Stimulated activated naive CD8-positive, alpha-beta T cell treated with anti-CD3 and anti-CD28 coated beads, Interleukin-15, Interleukin-2, amounts not matched to agents 100 ng/mL and 50 ng/mL, for 24 hours (primary cell): ENCODE results near the gene TPM1.
A peak's percentile ranks its signal among the peaks of the same experiment; 100 is the strongest.

ENCODE experiments used
- H3K27ac Mint-ChIP-seq: one replicate; pipeline ENCODE4 v1.8.0; 2021; ENCODE audit warnings: mild to moderate bottlenecking, mixed read lengths
- H3K27me3 Mint-ChIP-seq: one replicate; pipeline ENCODE4 v1.8.0; 2021; ENCODE audit warnings: mixed read lengths
- H3K36me3 Mint-ChIP-seq: one replicate; pipeline ENCODE4 v1.8.0; 2021; ENCODE audit warnings: low read depth, mixed read lengths
- H3K4me1 Mint-ChIP-seq: one replicate; pipeline ENCODE4 v1.8.0; 2021; ENCODE audit warnings: low read depth, mixed read lengths
- H3K4me3 Mint-ChIP-seq: one replicate; pipeline ENCODE4 v1.8.0; 2021; ENCODE audit warnings: mild to moderate bottlenecking, mixed read lengths
- H3K9me3 Mint-ChIP-seq: one replicate; pipeline ENCODE4 v1.8.0; 2021; ENCODE audit warnings: mixed read lengths

TPM1 gene

DNA sequence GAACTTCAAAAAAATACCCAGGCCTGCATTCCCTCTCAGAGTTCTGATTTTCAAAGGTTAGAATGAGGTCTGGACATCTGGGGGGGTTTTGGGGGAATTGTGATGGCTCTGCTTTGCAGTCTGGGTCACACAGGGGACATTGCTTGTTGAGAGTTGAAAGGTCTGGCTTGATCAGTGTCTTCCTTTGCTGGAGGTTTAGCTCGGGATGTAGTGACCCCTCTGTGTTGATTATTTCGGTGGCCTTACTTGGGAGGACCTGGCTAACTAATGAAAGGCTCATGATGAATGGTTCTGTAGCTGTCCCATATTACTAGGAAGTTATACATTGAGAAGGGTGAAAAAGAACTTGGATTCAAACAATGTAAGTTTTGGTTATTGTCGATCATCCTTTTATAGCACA, 23.7 kb downstream of the TPM1 start:
- H3K4me1 Mint-ChIP-seq, result no peaks in the 10 kb centered on the region
- H3K9me3 Mint-ChIP-seq, result no peaks in the 10 kb centered on the region
- H3K27ac Mint-ChIP-seq, result no peak overlapping the region
- peaks cover 27% of the 10 kb centered on the region for H3K36me3 Mint-ChIP-seq
- H3K27me3 Mint-ChIP-seq, result no peaks in the 10 kb centered on the region
- no peak overlapping the region for H3K4me3 Mint-ChIP-seq

- no peaks in the 10 kb centered on the region for H3K4me1 Mint-ChIP-seq
- no peak overlapping the region for H3K27ac Mint-ChIP-seq
Measured at GRCh38 chr15:63067306-63067705, 24.8 kb downstream of the TPM1 start.

DNA sequence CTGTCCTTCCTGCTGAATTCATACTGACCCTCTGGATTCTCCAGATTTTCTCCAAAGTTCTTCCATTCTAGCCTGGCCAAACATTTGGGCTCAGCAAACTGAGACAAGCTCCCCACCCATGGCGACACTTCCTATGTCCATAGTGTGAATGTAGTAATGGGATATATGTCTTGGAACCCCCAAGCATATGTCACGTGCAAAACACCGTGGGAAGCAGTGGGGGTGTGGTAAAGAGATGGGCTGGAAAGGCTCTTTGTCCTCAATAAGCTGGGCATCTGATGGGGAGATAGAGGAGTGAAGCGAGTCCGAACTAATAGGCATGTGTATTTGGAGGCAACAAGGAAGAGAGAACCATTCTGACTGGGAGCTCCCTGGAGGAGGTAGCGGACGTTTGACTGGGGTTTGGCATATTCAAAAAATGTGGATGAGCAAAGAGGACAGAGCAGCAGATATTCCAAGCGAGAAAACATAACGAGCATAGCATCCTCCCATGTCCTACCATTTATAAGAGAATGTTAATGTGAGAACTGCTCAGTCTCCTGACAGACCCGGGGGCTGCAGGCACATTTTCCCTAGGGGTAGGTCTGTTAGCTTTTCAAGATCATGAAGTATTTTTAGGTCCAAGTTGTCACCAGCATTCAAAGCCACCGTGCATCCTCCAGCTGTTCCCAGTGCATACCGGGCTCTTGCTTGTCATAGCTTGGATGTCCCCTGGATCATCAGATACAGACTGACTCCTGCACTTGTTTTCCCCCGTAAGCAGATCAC, 25.6 kb downstream of the TPM1 start:
- H3K4me3 Mint-ChIP-seq, result no peak overlapping the region
- no peak overlapping the region for H3K27ac Mint-ChIP-seq
- no peaks in the 10 kb centered on the region for H3K4me1 Mint-ChIP-seq
- no peaks in the 10 kb centered on the region for H3K9me3 Mint-ChIP-seq
- H3K27me3 Mint-ChIP-seq, result no peaks in the 10 kb centered on the region
- H3K36me3 Mint-ChIP-seq, result peaks cover 18% of the 10 kb centered on the region

More at GRCh38 chr15:63067306-63067705, 24.8 kb downstream of the TPM1 start:
- Mint-ChIP-seq H3K9me3 (no peaks in the 10 kb centered on the region), H3K27me3 (no peaks in the 10 kb centered on the region), H3K36me3 (peaks cover 22% of the 10 kb centered on the region), H3K4me3 (no peak overlapping the region)

DNA sequence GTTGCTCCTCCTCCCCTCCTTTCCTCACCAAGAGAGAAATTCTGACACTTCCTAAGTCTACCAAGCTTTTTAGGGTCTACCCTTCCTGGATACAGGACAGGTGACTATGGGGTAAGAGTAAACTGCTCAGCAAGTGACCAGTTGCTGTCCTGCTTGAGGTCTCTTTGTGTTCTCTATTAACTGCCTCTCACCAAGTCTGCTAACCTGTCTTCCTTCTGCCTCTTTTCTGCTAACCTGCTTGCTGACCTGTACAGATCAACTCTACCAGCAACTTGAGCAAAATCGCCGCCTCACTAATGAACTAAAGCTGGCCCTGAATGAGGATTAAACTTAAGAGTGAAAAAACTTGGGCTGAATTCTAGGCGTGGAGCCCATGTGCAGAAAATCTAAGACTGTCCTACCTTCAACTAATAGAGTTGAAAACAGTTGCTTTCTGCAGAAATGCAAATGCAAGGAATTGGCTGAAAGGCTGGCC, 27.1 kb downstream of the TPM1 start:
- H3K4me3 Mint-ChIP-seq, result no peak overlapping the region
- no peaks in the 10 kb centered on the region for H3K27me3 Mint-ChIP-seq
- peaks cover 13% of the 10 kb centered on the region for H3K36me3 Mint-ChIP-seq
- no peaks in the 10 kb centered on the region for H3K9me3 Mint-ChIP-seq
- no peak overlapping the region for H3K27ac Mint-ChIP-seq
- no peaks in the 10 kb centered on the region for H3K4me1 Mint-ChIP-seq

DNA sequence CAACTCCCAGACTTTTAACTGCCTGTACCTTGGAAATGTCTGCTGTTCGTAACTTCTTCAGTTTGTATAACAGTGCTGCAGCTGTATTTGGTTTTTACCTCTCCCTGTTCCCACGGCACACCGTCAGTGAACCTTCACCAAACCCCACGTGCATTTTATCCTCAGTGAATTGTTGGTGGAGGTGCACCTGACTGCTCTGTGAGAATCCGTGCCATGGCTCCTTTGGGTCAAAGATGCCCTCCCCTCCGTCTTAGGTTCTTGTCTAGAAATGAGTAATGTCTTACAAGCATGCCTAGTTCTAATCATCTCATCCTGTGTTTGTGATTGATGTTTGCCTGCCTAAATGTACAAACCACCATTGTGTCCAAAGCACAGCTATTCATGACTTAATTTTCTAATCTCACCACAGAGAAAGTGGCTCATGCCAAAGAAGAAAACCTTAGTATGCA, 28.2 kb downstream of the TPM1 start:
- H3K9me3 Mint-ChIP-seq, result no peaks in the 10 kb centered on the region

GRCh38 chr15:63071288-63071909, 28.9 kb downstream of the TPM1 start:
- no peak overlapping the region for H3K27ac Mint-ChIP-seq
- H3K4me1 Mint-ChIP-seq, result no peaks in the 10 kb centered on the region
- no peaks in the 10 kb centered on the region for H3K9me3 Mint-ChIP-seq
- H3K27me3 Mint-ChIP-seq, result no peaks in the 10 kb centered on the region
- peaks cover 13% of the 10 kb centered on the region for H3K36me3 Mint-ChIP-seq
- H3K4me3 Mint-ChIP-seq, result no peak overlapping the region

More for the DNA sequence above, 28.2 kb downstream of the TPM1 start:
- Mint-ChIP-seq H3K4me1 (no peaks in the 10 kb centered on the region), H3K27me3 (no peaks in the 10 kb centered on the region), H3K36me3 (peaks cover 13% of the 10 kb centered on the region), H3K27ac (no peak overlapping the region), H3K4me3 (no peak overlapping the region)

DNA sequence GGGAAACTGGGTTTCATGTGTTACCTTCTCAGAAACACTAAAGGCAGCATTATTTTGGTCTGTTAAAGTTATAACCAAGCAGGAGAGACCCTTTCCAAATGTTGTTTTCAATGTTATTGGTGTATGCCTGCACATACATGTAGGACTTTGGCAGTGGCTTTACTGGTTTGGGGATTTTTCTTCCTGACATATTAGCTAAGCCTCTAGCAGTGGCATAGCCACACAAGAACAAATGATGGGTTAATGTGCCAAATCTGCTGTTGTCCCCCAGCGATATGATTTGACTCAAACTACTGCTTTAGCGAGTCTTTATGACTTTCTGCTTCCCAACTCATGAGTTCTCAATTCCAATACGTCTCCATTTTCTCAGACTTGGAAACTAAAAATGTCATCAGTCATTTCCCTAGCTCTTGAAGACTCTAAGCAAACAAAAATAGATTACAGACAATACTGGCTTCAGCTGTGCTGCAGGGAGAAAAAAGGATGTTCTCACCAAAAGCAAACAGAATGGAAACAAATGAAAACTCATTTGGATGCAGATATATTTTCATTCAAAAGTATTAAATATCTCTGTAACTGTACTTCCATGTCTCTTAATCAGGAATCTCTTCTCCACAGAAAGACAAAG, 29.6 kb downstream of the TPM1 start:
- peaks cover 13% of the 10 kb centered on the region for H3K36me3 Mint-ChIP-seq
- H3K4me3 Mint-ChIP-seq, result no peak overlapping the region
- no peaks in the 10 kb centered on the region for H3K9me3 Mint-ChIP-seq
- no peaks in the 10 kb centered on the region for H3K27me3 Mint-ChIP-seq
- H3K27ac Mint-ChIP-seq, result no peak overlapping the region
- no peaks in the 10 kb centered on the region for H3K4me1 Mint-ChIP-seq

DNA sequence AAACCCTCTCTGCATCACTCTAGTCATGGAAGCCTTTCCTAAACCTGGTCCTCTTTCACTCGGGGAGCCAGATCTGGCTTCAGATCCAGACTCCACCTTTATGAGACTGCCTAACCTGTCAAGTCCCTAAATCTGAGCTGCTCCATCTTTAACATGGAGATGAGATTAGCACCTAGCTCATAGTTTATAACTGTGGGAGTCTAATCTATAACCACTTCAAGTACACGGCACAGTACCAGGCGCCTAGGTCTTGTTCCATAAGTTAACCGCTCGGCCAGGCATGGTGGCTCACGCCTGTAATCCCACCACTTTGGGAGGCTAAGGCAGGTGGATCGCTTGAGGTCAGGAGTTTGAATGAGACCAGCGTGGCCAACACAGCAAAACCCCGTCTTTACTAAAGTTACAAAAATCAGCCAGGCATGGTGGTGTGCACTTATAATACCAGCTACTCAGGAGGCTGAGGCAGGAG, 30.3 kb downstream of the TPM1 start:
- no peak overlapping the region for H3K4me3 Mint-ChIP-seq

GRCh38 chr15:63073497-63074172, 31.1 kb downstream of the TPM1 start:
- no peak overlapping the region for H3K4me3 Mint-ChIP-seq
- H3K9me3 Mint-ChIP-seq, result no peaks in the 10 kb centered on the region
- peaks cover 6% of the 10 kb centered on the region for H3K36me3 Mint-ChIP-seq
- peak overlapping the region; percentile 43 for H3K27ac Mint-ChIP-seq
- no peaks in the 10 kb centered on the region for H3K27me3 Mint-ChIP-seq
- no peaks in the 10 kb centered on the region for H3K4me1 Mint-ChIP-seq

More for the DNA sequence above, 30.3 kb downstream of the TPM1 start:
- Mint-ChIP-seq H3K9me3 (no peaks in the 10 kb centered on the region), H3K27me3 (no peaks in the 10 kb centered on the region), H3K27ac (no peak overlapping the region), H3K36me3 (peaks cover 13% of the 10 kb centered on the region), H3K4me1 (no peaks in the 10 kb centered on the region)

- no peak overlapping the region for H3K27ac Mint-ChIP-seq
- H3K36me3 Mint-ChIP-seq, result peaks cover 6% of the 10 kb centered on the region
- no peaks in the 10 kb centered on the region for H3K4me1 Mint-ChIP-seq
- H3K27me3 Mint-ChIP-seq, result no peaks in the 10 kb centered on the region
- no peak overlapping the region for H3K4me3 Mint-ChIP-seq
- no peaks in the 10 kb centered on the region for H3K9me3 Mint-ChIP-seq
Measured at GRCh38 chr15:63075015-63075983, 32.8 kb downstream of the TPM1 start.

GRCh38 chr15:63075984-63076713, 33.6 kb downstream of the TPM1 start:
- no peaks in the 10 kb centered on the region for H3K27me3 Mint-ChIP-seq
- H3K27ac Mint-ChIP-seq, result no peak overlapping the region
- H3K4me3 Mint-ChIP-seq, result no peak overlapping the region
- H3K36me3 Mint-ChIP-seq, result no peaks in the 10 kb centered on the region
- H3K9me3 Mint-ChIP-seq, result no peaks in the 10 kb centered on the region
- no peaks in the 10 kb centered on the region for H3K4me1 Mint-ChIP-seq

DNA sequence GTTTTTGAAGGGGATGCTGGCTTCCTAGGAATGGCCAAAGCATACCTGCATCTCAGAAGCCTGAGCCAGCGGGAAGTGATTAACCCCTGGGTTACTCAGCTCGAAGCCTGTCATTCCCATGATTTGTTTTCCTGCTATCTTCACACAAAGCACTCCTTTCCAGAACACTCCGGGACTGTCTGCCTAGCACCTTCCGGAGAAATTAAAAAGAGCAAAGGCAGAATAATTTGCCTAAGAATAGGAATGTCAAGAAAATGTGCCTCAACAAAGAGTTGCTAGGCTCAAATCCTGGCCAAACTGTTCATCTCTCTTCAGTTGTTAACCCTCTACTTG, 34.1 kb downstream of the TPM1 start:
- no peaks in the 10 kb centered on the region for H3K36me3 Mint-ChIP-seq
- H3K9me3 Mint-ChIP-seq, result no peaks in the 10 kb centered on the region
- H3K27ac Mint-ChIP-seq, result no peak overlapping the region
- no peaks in the 10 kb centered on the region for H3K4me1 Mint-ChIP-seq
- H3K4me3 Mint-ChIP-seq, result no peak overlapping the region
- H3K27me3 Mint-ChIP-seq, result no peaks in the 10 kb centered on the region

DNA sequence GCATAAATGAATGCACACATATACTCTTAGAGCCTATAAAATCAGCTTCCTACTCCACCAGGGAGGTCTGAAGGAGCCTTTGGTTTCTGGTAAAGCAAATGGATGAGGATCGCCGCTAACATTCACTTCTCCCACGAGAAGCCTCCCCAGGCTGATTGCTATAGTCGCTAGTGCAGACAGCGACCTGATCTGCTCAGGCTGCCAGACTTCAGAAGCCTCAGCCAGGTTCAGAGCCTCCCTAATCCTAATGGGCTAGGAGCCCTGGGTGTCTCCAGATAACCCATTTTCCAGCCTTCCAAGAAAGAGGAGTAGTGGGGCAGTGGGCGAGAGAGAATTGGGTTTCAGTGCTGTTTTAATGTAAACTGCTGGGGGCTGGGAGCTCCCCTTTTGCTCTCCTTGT, 35.4 kb downstream of the TPM1 start:
- Mint-ChIP-seq H3K27me3 (no peaks in the 10 kb centered on the region), H3K4me1 (no peaks in the 10 kb centered on the region), H3K4me3 (no peak overlapping the region), H3K9me3 (no peaks in the 10 kb centered on the region), H3K27ac (no peak overlapping the region), H3K36me3 (no peaks in the 10 kb centered on the region)
